Measurements from ENCODE around the gene ATG9A.

ATG9A gene

DNA sequence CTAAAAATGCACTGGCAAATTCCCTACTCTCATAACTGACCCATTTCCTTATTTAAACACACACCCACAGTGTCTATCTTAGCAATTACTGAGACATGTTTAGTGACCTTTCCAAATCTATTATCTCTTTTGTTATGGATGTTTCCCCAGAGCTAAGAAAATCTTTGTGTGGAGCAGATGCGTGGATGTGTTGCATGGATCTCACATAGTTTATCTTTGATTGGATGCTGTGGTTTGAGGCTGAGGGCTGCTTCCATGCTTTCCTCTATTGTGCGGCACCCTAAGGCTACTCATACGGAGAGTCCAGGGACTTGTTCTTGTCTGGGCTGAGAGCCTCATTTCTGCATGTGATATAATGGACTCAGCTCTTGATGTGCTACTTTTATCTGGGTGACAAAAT, 4.9 kb upstream of the ATG9A start:
- TF ChIP-seq, protein P1, sequence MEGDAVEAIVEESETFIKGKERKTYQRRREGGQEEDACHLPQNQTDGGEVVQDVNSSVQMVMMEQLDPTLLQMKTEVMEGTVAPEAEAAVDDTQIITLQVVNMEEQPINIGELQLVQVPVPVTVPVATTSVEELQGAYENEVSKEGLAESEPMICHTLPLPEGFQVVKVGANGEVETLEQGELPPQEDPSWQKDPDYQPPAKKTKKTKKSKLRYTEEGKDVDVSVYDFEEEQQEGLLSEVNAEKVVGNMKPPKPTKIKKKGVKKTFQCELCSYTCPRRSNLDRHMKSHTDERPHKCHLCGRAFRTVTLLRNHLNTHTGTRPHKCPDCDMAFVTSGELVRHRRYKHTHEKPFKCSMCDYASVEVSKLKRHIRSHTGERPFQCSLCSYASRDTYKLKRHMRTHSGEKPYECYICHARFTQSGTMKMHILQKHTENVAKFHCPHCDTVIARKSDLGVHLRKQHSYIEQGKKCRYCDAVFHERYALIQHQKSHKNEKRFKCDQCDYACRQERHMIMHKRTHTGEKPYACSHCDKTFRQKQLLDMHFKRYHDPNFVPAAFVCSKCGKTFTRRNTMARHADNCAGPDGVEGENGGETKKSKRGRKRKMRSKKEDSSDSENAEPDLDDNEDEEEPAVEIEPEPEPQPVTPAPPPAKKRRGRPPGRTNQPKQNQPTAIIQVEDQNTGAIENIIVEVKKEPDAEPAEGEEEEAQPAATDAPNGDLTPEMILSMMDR (IDR thresholded peaks at IDR 0.05; ENCODE audit: insufficient read depth, low read depth, low read length, missing control alignments): no peak
- DNase-seq (ENCODE audit: low read depth): no peak
- H3K4me3 ChIP-seq (ENCODE audit: low read length): no peak overlapping the region

DNA sequence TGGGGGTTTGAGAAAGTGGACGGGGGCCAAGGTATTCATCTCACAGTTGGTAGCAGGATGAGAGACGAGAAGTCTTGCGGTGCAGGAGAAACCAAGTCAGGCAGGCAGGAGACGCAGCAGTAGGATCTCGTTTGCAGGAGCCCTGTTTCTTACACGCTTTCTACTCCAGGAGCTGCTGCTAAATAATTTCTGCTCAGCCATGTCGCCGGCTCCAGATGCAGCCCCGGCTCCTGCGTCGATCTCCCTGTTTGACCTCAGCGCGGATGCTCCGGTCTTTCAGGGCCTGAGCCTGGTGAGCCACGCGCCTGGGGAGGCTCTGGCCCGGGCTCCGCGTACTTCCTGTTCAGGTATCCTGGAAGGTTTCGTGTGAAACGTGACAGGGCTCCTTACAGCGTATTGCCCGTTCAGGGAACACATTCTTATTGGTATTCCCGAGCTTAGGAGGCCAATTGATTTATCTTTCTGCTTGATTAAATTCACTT, 664 bp upstream of the ATG9A start:
- TF ChIP-seq, protein P1 (IDR thresholded peaks at IDR 0.05; ENCODE audit: insufficient read depth, low read depth, low read length, missing control alignments): no peak
- H3K4me3 ChIP-seq (ENCODE audit: low read length): peak overlapping the region; percentile 98
- peak; percentile 75 for DNase-seq (ENCODE audit: low read depth)

DNA sequence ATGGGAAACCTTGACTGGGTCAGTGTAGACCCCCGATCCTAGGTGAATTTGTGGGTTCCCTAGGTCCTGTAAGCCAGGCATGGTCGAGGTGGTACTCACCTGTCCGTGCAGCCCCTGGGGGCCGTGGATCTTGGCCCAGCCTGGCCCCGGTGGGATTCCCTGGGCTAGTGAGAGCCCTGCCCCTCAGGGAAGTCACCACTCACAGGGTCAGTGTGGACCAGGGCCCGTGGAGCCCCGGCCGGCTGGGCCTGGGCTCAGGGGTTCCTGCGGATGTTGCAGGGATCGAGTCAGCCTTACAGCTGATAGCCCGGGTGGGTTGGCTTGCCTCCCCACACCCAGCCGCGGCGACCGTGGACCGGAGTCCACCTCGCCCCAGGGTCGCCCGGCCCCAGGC, 528 bp downstream of the ATG9A start:
- TF ChIP-seq, protein P1 (IDR thresholded peaks at IDR 0.05; ENCODE audit: insufficient read depth, low read depth, low read length, missing control alignments): no peak
- DNase-seq (ENCODE audit: low read depth): no peak
- H3K4me3 ChIP-seq (ENCODE audit: low read length): peak overlapping the region; percentile 98

DNA sequence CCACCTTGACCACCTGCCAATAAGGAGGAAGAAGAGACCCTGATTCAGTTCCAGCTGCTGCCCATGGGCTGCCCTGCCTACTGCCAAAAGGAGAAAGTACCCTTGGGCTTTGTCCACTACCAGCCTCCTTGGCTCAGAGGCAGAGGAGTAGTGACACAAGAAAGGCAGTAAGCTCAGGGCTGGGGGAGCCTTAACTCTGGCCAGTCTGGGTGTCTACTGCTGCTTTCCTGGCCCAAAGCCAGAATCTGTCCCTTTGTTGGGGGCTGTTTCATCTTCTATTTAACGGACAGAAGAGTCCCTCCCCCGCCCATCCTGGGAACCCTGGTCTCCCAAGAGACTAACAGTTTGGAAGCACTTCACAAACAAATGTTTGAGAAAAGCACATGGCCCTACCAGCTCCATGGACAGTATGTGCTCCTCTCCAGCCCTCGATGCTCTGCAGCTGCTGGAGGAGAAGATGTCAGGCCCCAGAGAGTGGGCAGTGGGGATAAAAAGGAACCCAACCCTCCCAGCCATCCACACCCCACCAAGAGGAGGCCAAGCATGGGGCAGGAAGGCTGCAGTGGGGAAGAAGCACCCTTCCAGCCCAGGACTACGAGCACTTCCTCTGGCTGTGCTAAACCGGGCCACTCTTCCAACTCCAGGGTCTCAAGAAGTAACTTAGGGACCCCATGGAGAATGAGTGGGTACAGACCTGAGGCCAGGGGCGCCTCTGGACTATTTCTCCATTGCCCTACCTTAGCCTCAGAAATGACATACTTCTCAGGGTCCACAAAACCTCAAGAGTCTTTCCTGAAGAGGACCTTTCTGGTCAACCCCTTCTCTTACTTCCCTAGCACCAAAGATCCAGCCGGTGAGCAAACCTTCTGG, 1.2 kb downstream of the ATG9A start:
- peak overlapping the region; percentile 98 for H3K4me3 ChIP-seq (ENCODE audit: low read length)
- DNase-seq (ENCODE audit: low read depth): peak; percentile 15
- TF ChIP-seq, protein P1 (IDR thresholded peaks at IDR 0.05; ENCODE audit: insufficient read depth, low read depth, low read length, missing control alignments): no peak

DNA sequence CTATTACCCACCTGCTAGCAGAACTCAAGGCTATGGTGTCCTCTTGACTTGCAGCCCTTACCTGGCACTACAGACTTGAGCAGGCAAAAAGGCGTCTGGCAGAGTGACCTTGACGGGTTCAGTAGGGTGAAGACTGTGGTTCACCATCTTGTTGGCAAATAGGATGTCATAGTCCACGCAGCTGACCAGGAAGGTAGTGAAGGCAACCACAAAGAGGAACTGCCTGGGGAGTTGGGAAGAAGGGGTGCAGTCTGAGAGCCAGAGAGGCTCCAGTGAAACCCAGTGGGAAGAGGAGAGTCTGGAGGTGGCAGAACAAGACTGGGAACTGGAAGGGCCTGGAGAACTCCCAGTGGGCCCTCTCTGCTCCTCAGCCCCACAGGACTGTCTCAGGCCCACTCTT, 4.1 kb downstream of the ATG9A start:
- TF ChIP-seq, protein P1 (IDR thresholded peaks at IDR 0.05; ENCODE audit: insufficient read depth, low read depth, low read length, missing control alignments): no peak
- H3K4me3 ChIP-seq (ENCODE audit: low read length): no peak overlapping the region
- no peak for DNase-seq (ENCODE audit: low read depth)

DNA sequence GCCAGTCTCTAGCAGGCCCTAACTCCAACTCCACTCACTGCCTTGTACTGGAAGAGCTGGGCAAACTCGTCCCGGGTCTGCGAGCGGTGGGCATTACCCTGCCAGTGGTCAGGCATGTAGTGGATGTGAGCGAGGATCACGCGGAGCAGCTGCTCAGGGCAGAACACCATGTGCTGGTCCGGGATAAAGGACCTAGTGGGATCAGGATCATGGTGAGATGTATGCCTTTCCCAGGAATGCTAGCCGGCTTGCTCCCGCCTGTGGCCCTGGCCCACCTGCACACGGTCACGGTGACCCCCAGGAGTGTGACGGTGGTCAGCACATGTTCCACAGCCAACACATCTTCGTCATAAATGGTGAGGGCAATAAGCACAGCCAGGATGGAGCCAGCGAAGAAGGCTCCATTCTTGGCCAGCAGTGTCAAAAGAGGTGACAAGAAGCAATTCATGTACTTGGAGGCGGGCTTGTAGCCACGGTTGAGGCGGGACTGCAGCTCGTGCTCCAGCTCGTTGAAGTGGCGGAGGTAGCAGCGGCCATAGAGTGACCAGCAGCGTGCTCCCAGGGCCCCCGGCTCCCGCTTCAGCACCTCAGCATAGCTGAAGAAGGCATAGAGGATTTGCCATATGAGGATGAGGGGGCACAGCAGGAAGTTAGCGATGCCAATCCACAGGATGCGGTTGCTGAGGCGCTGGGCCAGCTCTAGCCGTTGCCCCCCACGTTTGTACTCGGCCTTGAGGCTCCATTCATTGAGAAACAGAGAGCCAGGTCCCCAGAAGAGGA, 5.4 kb downstream of the ATG9A start:
- DNase-seq (ENCODE audit: low read depth): no peak
- TF ChIP-seq, protein P1 (IDR thresholded peaks at IDR 0.05; ENCODE audit: insufficient read depth, low read depth, low read length, missing control alignments): no peak
- no peak overlapping the region for H3K4me3 ChIP-seq (ENCODE audit: low read length)
